Measurements from ENCODE around the gene MS4A1. TPM values are rescaled to one million over a fixed set of nuclear protein-coding genes. Genes with fewer than 3 reads are reported as not detected.

MS4A1 gene
- polyA plus RNA-seq, 1 of the 3 experiments (the other 2 are of a cell fraction) = not detected

DNA sequence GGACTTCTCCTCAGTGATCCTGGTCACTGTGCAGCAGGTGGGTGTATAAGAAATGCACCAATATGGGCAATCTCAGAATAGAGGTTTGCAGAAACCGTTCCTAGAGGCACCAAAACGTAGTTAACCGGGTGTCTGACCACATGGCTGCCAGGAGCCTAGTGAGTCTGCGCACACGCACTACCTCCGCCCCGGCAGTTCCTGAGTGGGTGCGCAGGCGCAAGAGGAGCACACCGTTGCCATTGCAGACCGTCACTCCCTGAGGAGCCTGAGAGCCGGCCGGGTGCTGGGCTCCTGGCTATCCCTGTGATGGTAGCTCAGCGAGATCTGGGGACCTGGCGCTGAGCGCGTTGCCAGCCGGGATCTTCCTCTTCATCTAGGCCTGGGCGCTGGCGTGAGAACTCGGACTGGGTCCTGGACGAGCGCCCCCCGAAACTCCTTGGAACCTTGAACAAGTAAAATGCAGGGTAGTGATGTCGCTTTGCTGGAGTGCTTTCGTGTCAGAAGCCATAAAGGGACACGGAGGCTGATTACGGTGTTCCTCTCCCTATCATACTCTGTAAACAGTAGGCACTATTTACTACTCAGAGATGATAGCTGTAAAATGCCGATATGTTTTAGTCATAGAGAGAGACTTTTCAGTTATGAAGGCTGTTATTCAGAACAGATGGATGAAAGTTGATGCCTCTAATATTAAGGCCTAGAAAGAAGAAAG lies 59.7 kb downstream of the MS4A1 start, which contains the start of gene MS4A13:
Gene MS4A13 (plus strand): TSS at position 249 of the 712 bp plus-strand sequence. CDS start 2,692 bp downstream, outside the sequence.
- H3K27ac ChIP-seq (ENCODE audit: low read depth in 2 of 2, low read length in 1 of 2) = no peak within 1 kb of the TSS; a peak in 1 of 4 replicates
- peaks cover 4% of the 10 kb centered on the region for H3F3A ChIP-seq (replicated peaks; ENCODE audit: insufficient read depth)
- peak; percentile 50 for DNase-seq
- CTCF ChIA-PET = no interaction called here
- no peaks in the 10 kb centered on the region; a peak in 2 of 4 replicates for H3K4me1 ChIP-seq (ENCODE audit: control insufficient read depth in 1 of 2, insufficient read depth in 2 of 2, low read depth in 1 of 2, low read length in 1 of 2)
- POLR2A ChIA-PET = no interaction called here
- no peaks in the 10 kb centered on the region for H3K27me3 ChIP-seq (ENCODE audit: insufficient read depth)
- no peaks in the 10 kb centered on the region for H3K36me3 ChIP-seq (replicated peaks in 1 of 2; ENCODE audit: control insufficient read depth in 1 of 2, insufficient read depth in 2 of 2, low read length in 1 of 2)
- no peaks in the 10 kb centered on the region for H4K20me1 ChIP-seq (ENCODE audit: insufficient read depth)
- TF ChIP-seq SMC3 (IDR thresholded peaks at IDR 0.05; ENCODE audit: low read depth, low read length) = no peak
- TF ChIP-seq FOXJ3 (CRISPR knock-in tag; IDR thresholded peaks at IDR 0.05) = no peak
- peak; percentile 48 for TF ChIP-seq NRF1 (IDR thresholded peaks at IDR 0.05; ENCODE audit: low read depth, low read length)
- TF ChIP-seq, protein P1, sequence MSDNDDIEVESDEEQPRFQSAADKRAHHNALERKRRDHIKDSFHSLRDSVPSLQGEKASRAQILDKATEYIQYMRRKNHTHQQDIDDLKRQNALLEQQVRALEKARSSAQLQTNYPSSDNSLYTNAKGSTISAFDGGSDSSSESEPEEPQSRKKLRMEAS (IDR thresholded peaks at IDR 0.05; ENCODE audit: low read depth) = peak; percentile 47; the same call in 1 of the 2 replicates
- H3K9me3 ChIP-seq = no peaks in the 10 kb centered on the region
- no peaks in the 10 kb centered on the region for H3K79me2 ChIP-seq (ENCODE audit: insufficient read depth)
- no peaks in the 10 kb centered on the region for H3K9me2 ChIP-seq
- H2AFZ ChIP-seq (ENCODE audit: low read depth) = peak within 1 kb of the TSS; percentile 73
- H3K4me3 ChIP-seq (ENCODE audit: low read depth in 2 of 2, low read length in 1 of 2) = peak within 1 kb of the TSS in 1 of 2 experiments; percentile 7; a peak in 2 of 4 replicates
- peak within 1 kb of the TSS; percentile 54 for H3K4me2 ChIP-seq
- WGBS (ENCODE audit: low lambda C conversion rate) = 33% methylated on average over 17 of the region's 29 CpGs
- peak within 1 kb of the TSS; percentile 44; the same call in 1 of the 2 replicates for H3K9ac ChIP-seq

Other genes starting within 250 kb of the MS4A1 start
- not detected in 2 replicates for gene MS4A4E, start 212.7 kb upstream of the MS4A1 start, polyA plus RNA-seq (2012; rRNA removed)
- not detected in 2 replicates for gene MS4A4A, start 175.2 kb upstream of the MS4A1 start, polyA plus RNA-seq (2012; rRNA removed)
- gene MS4A6E, start 128.6 kb upstream of the MS4A1 start, polyA plus RNA-seq (2012; rRNA removed) = not detected in 2 replicates
- not detected in 2 replicates for gene MS4A7, start 77.3 kb upstream of the MS4A1 start, polyA plus RNA-seq (2012; rRNA removed)
- gene MS4A14, start 59.4 kb upstream of the MS4A1 start, polyA plus RNA-seq (2012; rRNA removed) = not detected in 2 replicates
- gene MS4A5, start 26.3 kb upstream of the MS4A1 start, polyA plus RNA-seq (2012; rRNA removed) = not detected in 2 replicates
- gene MS4A12, start 36.9 kb downstream of the MS4A1 start, polyA plus RNA-seq (2012; rRNA removed) = not detected in 2 replicates
- gene MS4A13, start 59.5 kb downstream of the MS4A1 start, polyA plus RNA-seq (2012; rRNA removed) = not detected in 2 replicates
- gene MS4A8, start 243.8 kb downstream of the MS4A1 start, polyA plus RNA-seq (2012; rRNA removed) = not detected in 2 replicates